Myometrial cell (primary cell): ENCODE results near the gene GP9. TPM values are rescaled to one million over a fixed set of nuclear protein-coding genes. Genes with fewer than 3 reads are reported as not detected.

Source experiments
- total RNA-seq: library from RNA; depleted of rRNA; stranded (reverse); fragments of >200 nt; gene quantifications from 2 replicates; pipeline ENCODE4 v1.2.3, GENCODE V29; 2015

Gene GP9
- not detected in 2 replicates for total RNA-seq

DNA sequence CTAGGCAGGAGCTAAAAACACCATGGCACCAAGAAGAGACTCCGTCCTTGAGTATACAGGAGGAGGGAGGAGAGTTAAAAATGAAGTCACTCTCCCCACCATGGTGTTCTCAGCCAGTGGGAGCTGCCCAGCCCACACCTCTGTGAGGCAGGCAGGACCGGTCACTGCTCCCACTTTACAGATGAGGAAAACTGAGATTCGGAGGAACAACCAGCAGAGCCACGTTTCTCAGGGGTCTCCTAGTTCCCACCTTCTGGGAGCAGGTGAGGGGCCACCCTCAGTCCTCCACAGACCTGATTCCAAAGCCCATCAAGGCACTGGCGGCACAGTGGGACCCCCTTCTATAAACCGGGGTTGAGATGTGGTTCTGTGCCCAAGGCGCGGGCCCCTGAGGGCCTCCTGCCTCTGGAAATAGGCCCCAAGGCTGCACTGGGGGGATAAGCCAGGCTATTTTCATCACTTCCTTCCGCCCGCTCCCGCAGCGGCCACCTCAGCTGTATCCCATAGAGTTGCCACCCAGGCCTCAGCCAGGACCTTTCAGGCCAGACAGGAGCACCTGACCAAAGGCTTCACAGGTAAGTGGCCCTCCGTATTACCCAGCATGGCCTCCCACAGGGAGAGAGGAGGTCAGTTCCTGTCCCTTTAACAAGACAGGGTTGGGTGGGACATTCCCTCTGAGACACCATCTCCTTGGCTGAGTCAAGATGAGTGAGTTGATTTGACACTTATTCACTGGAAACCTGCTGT, at the start of gene GP9:
Gene GP9 (plus strand): TSS at position 504 of the 747 bp plus-strand sequence. CDS start 961 bp downstream, outside the sequence.

Other genes starting within 250 kb of the GP9 start
- 34.9 and 39.7 TPM in 2 replicates for gene ACAD9, start 181.2 kb upstream of the GP9 start, total RNA-seq
- gene CFAP92, start 66.7 kb upstream of the GP9 start, total RNA-seq: not detected in 2 replicates
- not detected in 2 replicates for gene EFCC1, start 59.5 kb upstream of the GP9 start, total RNA-seq
- 16.4 and 19.3 TPM in 2 replicates for gene RAB43, start 61.0 kb downstream of the GP9 start, total RNA-seq
- 32.0 and 50.9 TPM in 2 replicates for gene ISY1, start 100.3 kb downstream of the GP9 start, total RNA-seq
- 226 and 243 TPM in 2 replicates for gene CNBP, start 123.1 kb downstream of the GP9 start, total RNA-seq
- 329 and 344 TPM in 2 replicates for gene COPG1, start 188.8 kb downstream of the GP9 start, total RNA-seq
- gene HMCES, start 218.1 kb downstream of the GP9 start, total RNA-seq: 33.4 and 47.9 TPM in 2 replicates